K562 (cell line): Measurements from ENCODE around the gene STX18.

Experiments
- RBFOX2 ChIP-seq: fragments of 200-400 bp; formaldehyde crosslinking; IDR thresholded peaks from 2 replicates; pipeline ENCODE4 v1.6.1; 2017; ENCODE audit warnings: low read depth, mild to moderate bottlenecking, low read length, moderate library complexity
- TEAD4 ChIP-seq, 2 experiments: sonication (generic) in 1 of 2; formaldehyde crosslinking in 1 of 2; IDR thresholded peaks; 2 replicates each; pipeline versions ENCODE4 v1.6.1 to v1.8.0; 2012 to 2022; ENCODE audit warnings: borderline replicate concordance in 1 of 2, inconsistent platforms in 1 of 2, low read length in 1 of 2, mild to moderate bottlenecking in 1 of 2, missing genetic modification reagents in 1 of 2

GRCh38 chr4:4427886-4428285 is 114.0 kb downstream of the STX18 start:
- TF ChIP-seq TEAD4 (IDR thresholded peaks at IDR 0.05; ENCODE audit: low read length) (no peak), TEAD4 (CRISPR knock-in tag; IDR thresholded peaks at IDR 0.05; ENCODE audit: borderline replicate concordance) (no peak), RBFOX2 (no peak)
